PC-9 (cell line): Measurements from ENCODE around the gene CCL4L2. TPM values are rescaled to one million over a fixed set of nuclear protein-coding genes. Genes with fewer than 3 reads are reported as not detected.
"Not testable (repeated sequence)": the region's sequence is repeated elsewhere in the genome, so short reads cannot be mapped to it uniquely, and the experiment has no call there.

ENCODE experiments used
- BruUV-seq: library from RNA; stranded (reverse); fragments of 400-500 nt; replicated peaks from 2 replicates; lab custom pipeline; 2021; lab: Mats Ljungman, UMichigan
- CTCF ChIA-PET: fragments of 300-600 bp; sonication (Branson Sonifier 250); formaldehyde crosslinking; loops from one replicate; lab custom pipeline; 2022; ENCODE audit warnings: antibody characterized with exemption; lab: Charles Lee
- POLR2A ChIA-PET: fragments of 300-600 bp; sonication (Branson Sonifier 250); formaldehyde crosslinking; loops from one replicate; lab custom pipeline; 2022; ENCODE audit warnings: antibody characterized with exemption; ENCODE audit not compliant: unreplicated experiment; lab: Charles Lee
- DNase-seq, 2 experiments: peaks; one replicate each; pipeline versions ENCODE4 v3.0.0 to v3.0.0-alpha.2; 2015 to 2022; ENCODE audit warnings: mixed read lengths in 1 of 2
- H2AFZ ChIP-seq: fragments of 200-600 bp; sonication (generic); 2 replicates; pipeline ENCODE4 v1.8.1; 2017; ENCODE audit warnings: antibody characterized with exemption
- H3F3A ChIP-seq: fragments of 200-600 bp; sonication (generic); 2 replicates; pipeline ENCODE4 v1.8.1; 2017; ENCODE audit warnings: antibody characterized with exemption, mild to moderate bottlenecking, low read depth; ENCODE audit not compliant: insufficient read depth
- H3K27ac ChIP-seq: fragments of 200-600 bp; sonication (generic); 2 replicates; pipeline ENCODE4 v1.6.1; 2016; ENCODE audit warnings: mixed run types
- H3K27me3 ChIP-seq: fragments of 200-600 bp; sonication (generic); 2 replicates; pipeline ENCODE4 v1.6.1; 2016; ENCODE audit warnings: low read depth, mixed run types; ENCODE audit not compliant: insufficient read depth
- H3K36me3 ChIP-seq: fragments of 200-600 bp; sonication (generic); 2 replicates; pipeline ENCODE4 v1.6.1; 2016; ENCODE audit warnings: low read depth, mixed run types
- H3K4me1 ChIP-seq: fragments of 200-600 bp; sonication (generic); replicated peaks from 2 replicates; pipeline ENCODE4 v1.6.1; 2016; ENCODE audit warnings: mixed run types; ENCODE audit not compliant: insufficient read depth
- H3K4me2 ChIP-seq: fragments of 200-600 bp; sonication (generic); 2 replicates; pipeline ENCODE4 v1.6.1; 2017; ENCODE audit warnings: mixed run types
- H3K4me3 ChIP-seq: fragments of 200-600 bp; sonication (generic); 2 replicates; pipeline ENCODE4 v1.6.1; 2016; ENCODE audit warnings: mixed run types
- H3K79me2 ChIP-seq: fragments of 200-600 bp; sonication (generic); 2 replicates; pipeline ENCODE4 v1.6.1; 2017; ENCODE audit warnings: low read depth, mixed run types
- H3K9me2 ChIP-seq: fragments of 200-600 bp; sonication (generic); 2 replicates; pipeline ENCODE4 v1.8.1; 2017; ENCODE audit warnings: mild to moderate bottlenecking; ENCODE audit not compliant: insufficient read depth
- H3K9me3 ChIP-seq: fragments of 200-600 bp; sonication (generic); 2 replicates; pipeline ENCODE4 v1.8.1; 2016; ENCODE audit warnings: low read depth; ENCODE audit not compliant: insufficient read depth
- H4K20me1 ChIP-seq: fragments of 200-600 bp; sonication (generic); 2 replicates; pipeline ENCODE4 v1.8.1; 2017; ENCODE audit not compliant: insufficient read depth
- EZH2 ChIP-seq: fragments of 200-600 bp; sonication (generic); IDR thresholded peaks from 2 replicates; pipeline ENCODE4 v1.8.0; 2017; ENCODE audit warnings: antibody characterized with exemption, low read depth
- intact Hi-C: fragments of 100-400 bp; cut with micrococcal nuclease; formaldehyde crosslinking; loops from one replicate; pipeline ENCODE4 v1.10.0; 2022; ENCODE audit not compliant: unreplicated experiment
- total RNA-seq: library from RNA; stranded (reverse); gene quantifications from 2 replicates; pipeline ENCODE4 v1.2.3, GENCODE V29; 2021
- TF ChIP-seq, protein P1 (sequence below): fragments of 200-600 bp; sonication (generic); conservative IDR thresholded peaks from 2 replicates; pipeline ENCODE4 v1.6.1; 2017; ENCODE audit warnings: mixed run types, antibody characterized with exemption, mild to moderate bottlenecking, moderate library complexity

The CCL4L2 gene
- total RNA-seq, 1 experiment from 2014 or later = not detected

DNA sequence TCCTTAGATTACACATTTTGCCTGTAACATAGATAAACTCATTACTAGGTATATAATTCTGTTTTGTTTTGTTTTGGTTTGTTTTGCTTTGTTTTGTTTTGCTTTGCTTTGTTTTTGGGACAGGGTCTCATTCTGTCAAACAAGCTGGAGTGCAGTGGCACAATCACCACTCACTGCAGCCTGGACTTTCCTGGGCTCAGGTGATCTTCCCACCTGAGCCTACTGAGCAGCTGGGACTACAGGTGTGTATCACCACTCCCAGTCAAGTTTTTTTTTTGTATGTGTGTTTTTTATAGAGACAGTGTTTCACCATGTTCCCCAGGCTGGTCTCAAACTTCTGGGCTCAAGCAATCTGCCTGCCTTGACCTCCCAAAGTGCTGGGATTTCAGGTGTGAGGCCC is 1.3 kb upstream of the CCL4L2 start:
- H3K79me2 ChIP-seq = no peaks in the 10 kb centered on the region
- H3K9me2 ChIP-seq = no peaks in the 10 kb centered on the region
- no peaks in the 10 kb centered on the region for H4K20me1 ChIP-seq
- no peaks in the 10 kb centered on the region for H3K9me3 ChIP-seq
- H3K4me2 ChIP-seq = no peak overlapping the region
- intact Hi-C loops = no loop called here
- ChIA-PET CTCF (no interaction called here), POLR2A (no interaction called here)
- H3F3A ChIP-seq = no peaks in the 10 kb centered on the region
- peaks cover 73% of the 10 kb centered on the region for H3K27me3 ChIP-seq
- TF ChIP-seq EZH2 = no peak
- TF ChIP-seq, protein P1, sequence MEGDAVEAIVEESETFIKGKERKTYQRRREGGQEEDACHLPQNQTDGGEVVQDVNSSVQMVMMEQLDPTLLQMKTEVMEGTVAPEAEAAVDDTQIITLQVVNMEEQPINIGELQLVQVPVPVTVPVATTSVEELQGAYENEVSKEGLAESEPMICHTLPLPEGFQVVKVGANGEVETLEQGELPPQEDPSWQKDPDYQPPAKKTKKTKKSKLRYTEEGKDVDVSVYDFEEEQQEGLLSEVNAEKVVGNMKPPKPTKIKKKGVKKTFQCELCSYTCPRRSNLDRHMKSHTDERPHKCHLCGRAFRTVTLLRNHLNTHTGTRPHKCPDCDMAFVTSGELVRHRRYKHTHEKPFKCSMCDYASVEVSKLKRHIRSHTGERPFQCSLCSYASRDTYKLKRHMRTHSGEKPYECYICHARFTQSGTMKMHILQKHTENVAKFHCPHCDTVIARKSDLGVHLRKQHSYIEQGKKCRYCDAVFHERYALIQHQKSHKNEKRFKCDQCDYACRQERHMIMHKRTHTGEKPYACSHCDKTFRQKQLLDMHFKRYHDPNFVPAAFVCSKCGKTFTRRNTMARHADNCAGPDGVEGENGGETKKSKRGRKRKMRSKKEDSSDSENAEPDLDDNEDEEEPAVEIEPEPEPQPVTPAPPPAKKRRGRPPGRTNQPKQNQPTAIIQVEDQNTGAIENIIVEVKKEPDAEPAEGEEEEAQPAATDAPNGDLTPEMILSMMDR = no peak
- H3K4me1 ChIP-seq = no peaks in the 10 kb centered on the region
- no peak overlapping the region for H3K27ac ChIP-seq
- no peaks in the 10 kb centered on the region for H3K36me3 ChIP-seq
- no peak overlapping the region for H2AFZ ChIP-seq
- no peak for DNase-seq
- no TSS peak for BruUV-seq
- no peak overlapping the region for H3K4me3 ChIP-seq

DNA sequence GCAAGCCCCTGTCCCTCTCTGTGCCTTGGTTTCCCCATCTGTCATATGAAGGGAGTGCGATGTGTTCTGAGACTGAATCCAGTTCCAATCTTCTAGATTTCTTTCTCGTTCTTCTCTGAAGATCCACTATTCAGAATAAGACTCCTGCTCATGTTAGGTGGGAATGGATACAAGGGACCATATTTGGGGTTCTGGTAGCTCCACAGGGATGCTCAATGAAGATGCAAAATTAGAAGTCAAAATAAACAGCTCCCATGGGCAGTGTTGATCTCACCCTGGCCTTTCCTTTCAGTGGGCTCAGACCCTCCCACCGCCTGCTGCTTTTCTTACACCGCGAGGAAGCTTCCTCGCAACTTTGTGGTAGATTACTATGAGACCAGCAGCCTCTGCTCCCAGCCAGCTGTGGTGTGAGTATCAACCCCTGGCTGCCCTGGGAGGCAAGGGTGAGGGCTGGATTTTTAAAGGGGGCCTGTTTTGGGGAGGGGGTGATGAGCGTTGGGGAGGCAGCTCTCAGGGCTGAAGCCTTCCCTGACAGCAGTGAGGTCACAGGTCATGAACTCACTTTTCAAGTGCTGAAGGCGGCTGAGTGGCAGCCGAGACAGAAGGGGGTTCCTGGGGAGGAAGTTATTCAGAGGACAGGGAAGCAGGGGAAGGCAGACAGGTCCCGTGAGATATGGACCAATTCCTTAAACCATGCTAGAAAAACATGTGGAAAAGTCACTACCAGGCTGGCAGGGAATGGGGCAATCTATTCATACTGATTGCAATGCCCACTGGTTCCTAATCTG is 815 bp downstream of the CCL4L2 start:
- H3K27ac ChIP-seq, H2AFZ ChIP-seq, H4K20me1 ChIP-seq, H3K9me2 ChIP-seq, CTCF ChIA-PET, intact Hi-C loops, H3K36me3 ChIP-seq, POLR2A ChIA-PET, BruUV-seq, H3K4me1 ChIP-seq, H3K4me3 ChIP-seq, DNase-seq, H3K79me2 ChIP-seq, H3F3A ChIP-seq, H3K9me3 ChIP-seq, H3K4me2 ChIP-seq: not testable (repeated sequence)
- H3K27me3 ChIP-seq = peaks cover 70% of the 10 kb centered on the region

DNA sequence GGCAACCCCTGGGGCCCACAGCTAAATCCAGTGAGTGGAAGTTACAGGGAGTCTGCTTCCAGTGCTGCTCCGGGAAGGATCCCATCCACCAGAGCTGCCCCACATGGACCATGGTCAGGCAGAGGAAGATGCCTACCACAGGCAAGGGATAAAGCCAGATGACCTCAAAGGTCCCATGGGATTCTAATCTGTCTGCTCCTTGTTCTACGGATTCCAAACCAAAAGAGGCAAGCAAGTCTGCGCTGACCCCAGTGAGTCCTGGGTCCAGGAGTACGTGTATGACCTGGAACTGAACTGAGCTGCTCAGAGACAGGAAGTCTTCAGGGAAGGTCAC is 1.4 kb downstream of the CCL4L2 start:
- TF ChIP-seq EZH2 = no peak
- TF ChIP-seq, protein P1 = no peak
- H3F3A ChIP-seq = no peaks in the 10 kb centered on the region
- H3K36me3 ChIP-seq = no peaks in the 10 kb centered on the region
- ChIA-PET CTCF (no interaction called here), POLR2A (no interaction called here)
- no peaks in the 10 kb centered on the region for H3K79me2 ChIP-seq
- no peaks in the 10 kb centered on the region for H4K20me1 ChIP-seq
- DNase-seq = no peak
- H3K9me2 ChIP-seq = no peaks in the 10 kb centered on the region
- intact Hi-C loops = no loop called here
- H2AFZ ChIP-seq = no peak overlapping the region
- H3K27me3 ChIP-seq = peaks cover 66% of the 10 kb centered on the region
- H3K27ac ChIP-seq = no peak overlapping the region
- no TSS peak for BruUV-seq
- H3K4me3 ChIP-seq = no peak overlapping the region
- H3K4me2 ChIP-seq = no peak overlapping the region
- no peaks in the 10 kb centered on the region for H3K9me3 ChIP-seq
- H3K4me1 ChIP-seq = no peaks in the 10 kb centered on the region

DNA sequence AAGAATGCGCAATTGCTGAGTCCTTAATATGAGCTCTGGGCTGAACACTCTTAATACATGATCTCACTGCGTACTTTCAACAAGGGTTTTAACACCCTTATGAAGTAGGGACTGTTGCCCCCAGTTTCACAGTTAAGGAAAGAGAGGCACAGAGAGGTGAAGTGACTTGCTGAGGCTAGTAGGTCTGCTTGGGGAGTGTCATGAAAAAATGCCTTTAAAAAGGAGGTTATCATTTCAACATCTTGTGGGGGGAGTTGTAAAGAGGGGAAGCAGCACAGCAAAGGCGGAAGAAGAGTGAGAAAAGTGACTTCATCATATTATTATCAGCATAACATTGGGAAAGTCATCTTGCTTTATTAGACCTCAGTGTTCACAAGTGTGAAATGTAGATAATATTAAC is 2.1 kb downstream of the CCL4L2 start:
- H3K4me1 ChIP-seq = no peaks in the 10 kb centered on the region
- no peaks in the 10 kb centered on the region for H3K9me3 ChIP-seq
- peaks cover 68% of the 10 kb centered on the region for H3K27me3 ChIP-seq
- no peaks in the 10 kb centered on the region for H3K36me3 ChIP-seq
- no peak overlapping the region for H3K4me3 ChIP-seq
- no peaks in the 10 kb centered on the region for H3K79me2 ChIP-seq
- POLR2A ChIA-PET = no interaction called here
- CTCF ChIA-PET = no interaction called here
- no TSS peak for BruUV-seq
- no peak for DNase-seq
- no peaks in the 10 kb centered on the region for H4K20me1 ChIP-seq
- no peak overlapping the region for H3K4me2 ChIP-seq
- TF ChIP-seq, protein P1 = no peak
- no peak for TF ChIP-seq EZH2
- no peak overlapping the region for H3K27ac ChIP-seq
- intact Hi-C loops = no loop called here
- no peaks in the 10 kb centered on the region for H3K9me2 ChIP-seq
- no peaks in the 10 kb centered on the region for H3F3A ChIP-seq
- H2AFZ ChIP-seq = no peak overlapping the region
